GM18526 (cell line): ENCODE data around the gene EIF2D.

Experiments used
- POLR2A ChIP-seq: IDR thresholded peaks from 3 replicates; pipeline ENCODE4 v1.6.1; 2011; ENCODE audit not compliant: insufficient read length; ENCODE audit errors: extremely low read depth

Gene EIF2D

DNA sequence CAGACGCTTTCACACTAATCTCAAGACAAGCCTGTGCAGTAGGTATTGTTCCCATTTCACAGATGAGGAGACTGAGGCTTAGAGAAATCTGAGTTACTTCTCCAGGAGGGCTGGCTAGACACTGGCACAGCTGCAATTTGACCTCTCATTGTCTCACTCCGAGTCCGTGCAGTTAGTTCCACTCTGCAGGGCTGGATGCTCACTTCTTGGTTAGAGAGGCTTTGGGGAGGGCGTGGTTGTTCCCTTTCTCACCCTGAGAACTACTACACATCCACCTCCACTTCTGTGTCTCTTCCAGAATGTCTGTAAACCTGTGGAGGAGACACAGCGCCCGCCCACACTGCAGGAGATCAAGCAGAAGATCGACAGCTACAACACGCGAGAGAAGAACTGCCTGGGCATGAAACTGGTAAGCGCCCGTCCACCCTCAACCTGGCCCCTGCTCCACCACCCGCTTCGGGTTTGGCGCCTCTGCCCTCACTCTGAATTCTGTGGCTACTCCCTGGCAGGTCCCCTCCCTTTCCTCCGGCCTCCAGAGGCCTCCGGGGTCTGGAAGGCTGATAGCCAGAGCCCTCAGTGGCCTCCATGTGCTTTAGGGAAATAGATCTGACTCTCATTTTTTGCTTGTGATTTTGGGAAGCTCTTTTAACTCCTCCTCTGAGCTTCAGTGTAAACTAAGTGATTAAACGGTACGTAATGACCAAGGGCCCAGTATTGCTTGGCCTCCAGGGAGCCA, 29.1 kb downstream of the EIF2D start:
- TF ChIP-seq POLR2A = no peak

DNA sequence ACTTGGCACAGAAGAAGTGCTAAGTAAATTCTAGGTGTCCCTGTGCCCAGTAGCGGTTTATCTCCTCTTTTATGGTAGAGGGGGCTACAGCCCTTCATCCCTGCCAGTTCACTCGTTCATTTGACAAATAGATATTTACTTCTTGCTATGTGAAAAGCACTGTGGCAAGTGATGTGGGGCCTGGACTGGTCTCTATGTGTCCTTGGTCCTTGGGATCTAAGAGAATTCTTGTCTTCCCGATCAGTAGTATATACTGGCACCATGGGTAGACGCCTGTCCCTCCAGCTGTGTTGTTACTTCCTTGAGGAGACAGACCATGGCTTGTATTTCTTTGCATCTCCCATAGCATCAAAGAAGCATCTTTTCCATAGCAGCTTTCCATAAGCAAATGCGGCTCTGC, 29.7 kb downstream of the EIF2D start:
- no peak for TF ChIP-seq POLR2A

DNA sequence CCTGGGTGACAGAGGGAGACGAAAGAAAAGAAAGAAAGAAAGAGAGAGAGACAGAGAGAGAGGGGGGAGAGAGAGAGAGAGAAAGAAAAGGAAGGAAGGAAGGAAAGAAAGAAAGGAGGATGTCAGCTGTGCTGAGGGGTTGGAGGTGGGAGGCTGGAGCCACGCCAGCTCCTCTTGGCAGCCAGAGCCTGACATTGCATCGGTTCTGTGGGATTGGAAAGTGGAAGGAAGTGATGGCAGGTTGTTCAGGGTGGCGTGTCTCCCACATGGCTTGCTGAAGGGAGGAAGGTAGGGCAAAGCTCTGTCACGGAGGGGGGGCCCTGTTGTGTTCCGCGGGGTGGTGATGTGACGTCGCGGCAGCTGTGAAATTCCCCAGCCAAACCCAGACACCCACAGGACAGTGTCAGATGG, 30.7 kb downstream of the EIF2D start:
- TF ChIP-seq POLR2A = no peak

DNA sequence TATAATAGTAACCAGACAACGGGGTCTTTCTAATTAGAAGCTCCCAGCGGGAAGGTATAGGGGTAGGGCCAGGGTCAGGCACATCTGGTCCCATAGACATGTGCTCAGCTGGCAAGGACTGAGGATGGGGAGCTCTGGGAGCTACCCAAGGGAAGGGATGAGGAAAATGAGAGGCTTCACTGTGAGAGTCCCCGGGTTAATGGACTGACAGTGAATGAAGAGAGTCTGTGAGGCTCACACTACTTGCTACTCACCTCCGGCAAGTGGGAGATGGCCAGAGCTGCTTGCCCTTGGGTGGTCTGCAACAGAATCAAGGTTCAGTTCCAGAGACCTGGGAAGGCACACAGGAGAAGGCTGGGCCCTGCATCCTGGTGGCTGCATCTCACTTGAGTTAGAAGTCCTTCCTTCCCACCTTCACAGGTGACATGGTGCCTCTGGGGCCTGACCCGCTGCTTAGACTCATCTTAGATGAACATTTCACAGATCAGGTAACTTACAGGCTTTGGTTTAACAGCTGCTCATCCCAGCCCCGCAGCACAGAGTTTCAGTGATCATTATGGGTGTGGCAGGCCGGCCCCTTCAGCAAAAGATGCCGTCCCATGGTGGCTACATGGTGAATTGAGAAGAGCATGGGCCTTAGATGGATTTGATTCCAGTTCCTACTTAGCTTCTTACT, 31.7 kb downstream of the EIF2D start:
- TF ChIP-seq POLR2A = no peak

GRCh38 chr1:206579747-206580437, 32.4 kb downstream of the EIF2D start:
- TF ChIP-seq POLR2A = peak; percentile 20

DNA sequence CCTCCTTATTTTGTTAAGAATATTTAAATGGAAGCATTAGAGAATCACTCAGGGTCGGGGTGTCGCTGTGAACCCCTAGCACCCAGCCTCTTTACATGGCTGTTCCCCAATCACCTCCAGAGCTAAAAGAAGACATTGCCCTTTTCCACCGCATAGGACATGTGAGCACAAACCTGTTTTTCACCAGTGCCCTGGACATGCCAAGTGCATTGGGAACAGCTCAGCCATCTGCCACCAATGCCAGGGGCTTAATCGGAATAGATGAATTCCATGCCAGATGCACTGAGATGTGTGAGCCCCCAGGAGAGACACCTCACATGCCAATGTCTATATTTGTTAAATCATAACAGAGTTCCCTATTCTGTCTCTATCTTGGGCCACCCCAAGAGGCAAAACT, 33.3 kb downstream of the EIF2D start:
- TF ChIP-seq POLR2A = no peak

GRCh38 chr1:206578068-206578977, 33.9 kb downstream of the EIF2D start:
- TF ChIP-seq POLR2A = no peak

GRCh38 chr1:206577626-206578025, 34.6 kb downstream of the EIF2D start:
- no peak for TF ChIP-seq POLR2A

DNA sequence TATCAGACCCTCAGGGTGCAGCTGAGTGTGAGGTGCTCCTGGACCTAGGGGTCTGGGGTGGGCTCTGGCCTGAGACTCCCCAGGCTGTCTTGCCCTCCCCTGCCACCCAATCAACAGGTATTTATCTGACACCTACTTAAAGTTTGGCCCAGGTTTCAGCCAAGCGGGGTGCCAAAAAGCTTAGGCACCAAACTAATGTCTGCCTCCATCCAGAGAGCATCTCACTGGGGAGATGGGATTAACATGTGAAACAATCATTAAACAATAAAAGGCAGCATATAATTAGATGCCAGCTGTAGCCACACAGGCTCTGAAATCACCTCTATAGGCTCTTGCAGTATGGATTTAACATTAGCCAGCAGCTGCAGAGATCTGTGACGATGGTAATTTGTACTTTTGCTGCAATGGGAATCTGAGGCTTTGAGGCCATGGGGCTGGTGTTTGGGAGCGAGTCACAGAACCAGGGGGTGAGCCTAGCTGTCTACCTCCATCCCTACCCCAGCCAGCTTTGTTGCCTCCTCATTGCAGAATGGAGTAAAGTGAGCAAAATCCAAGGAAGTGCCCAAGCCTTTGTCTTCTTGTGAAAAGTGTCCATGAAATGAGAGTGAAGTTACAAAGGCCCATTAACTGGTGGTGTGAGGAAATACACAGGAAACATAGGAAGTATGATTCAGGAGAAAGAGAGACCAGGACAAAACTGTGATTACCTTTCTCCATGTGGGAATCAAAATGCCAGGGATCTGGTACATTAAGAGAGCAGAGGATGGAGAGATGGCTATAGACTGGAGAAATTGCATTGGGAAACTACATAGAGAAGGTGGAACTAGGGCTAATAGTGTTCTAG, 36.1 kb downstream of the EIF2D start:
- TF ChIP-seq POLR2A = no peak

GRCh38 chr1:206575165-206575893, 36.9 kb downstream of the EIF2D start:
- TF ChIP-seq POLR2A = no peak

- no peak for TF ChIP-seq POLR2A
Observed at GRCh38 chr1:206573762-206574161, 38.5 kb downstream of the EIF2D start.

GRCh38 chr1:206573319-206573718, 38.9 kb downstream of the EIF2D start:
- TF ChIP-seq POLR2A = no peak

GRCh38 chr1:206572835-206573234, 39.4 kb downstream of the EIF2D start:
- TF ChIP-seq POLR2A = no peak

GRCh38 chr1:206570529-206570928, 41.7 kb downstream of the EIF2D start:
- TF ChIP-seq POLR2A = no peak
